ENCODE results near the gene AGK. TPM values are rescaled to one million over a fixed set of nuclear protein-coding genes. Genes with fewer than 3 reads are reported as not detected.

AGK gene
- total and polyA plus RNA-seq, 2 of the 8 experiments (the other 6 are each of a cell fraction or from before 2014, with no cell fraction given), result 25.8 to 34.0 TPM

DNA sequence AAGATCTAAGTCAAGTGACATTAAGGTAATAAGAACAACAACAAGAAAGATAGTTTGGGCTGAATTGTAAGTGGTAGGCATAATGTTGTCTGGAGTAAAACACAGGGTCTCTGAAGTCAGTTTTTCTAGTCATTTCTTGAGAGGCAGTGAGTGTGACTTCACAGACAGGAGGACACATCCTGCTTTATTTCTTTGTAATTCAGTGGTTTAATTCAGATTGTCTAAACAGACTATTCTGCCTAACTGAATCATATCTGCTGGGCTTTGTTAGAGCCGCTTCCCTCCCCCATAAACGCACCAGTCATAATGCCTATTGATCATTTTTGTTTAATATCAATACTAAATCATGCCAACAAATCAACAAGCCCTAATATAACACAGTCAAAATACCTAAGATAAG is 46.8 kb downstream of the AGK start (continued):
- TF ChIP-seq, protein P1, sequence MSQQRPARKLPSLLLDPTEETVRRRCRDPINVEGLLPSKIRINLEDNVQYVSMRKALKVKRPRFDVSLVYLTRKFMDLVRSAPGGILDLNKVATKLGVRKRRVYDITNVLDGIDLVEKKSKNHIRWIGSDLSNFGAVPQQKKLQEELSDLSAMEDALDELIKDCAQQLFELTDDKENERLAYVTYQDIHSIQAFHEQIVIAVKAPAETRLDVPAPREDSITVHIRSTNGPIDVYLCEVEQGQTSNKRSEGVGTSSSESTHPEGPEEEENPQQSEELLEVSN (IDR thresholded peaks at IDR 0.05), result no peak
- TF ChIP-seq SRF (IDR thresholded peaks at IDR 0.05; ENCODE audit: low read depth, low read length) (no peak), SIRT6 (IDR thresholded peaks at IDR 0.05; ENCODE audit: low read length) (no peak), SIN3A (conservative IDR thresholded peaks at IDR 0.05 in 1 of 2, IDR thresholded peaks at IDR 0.05 in 1 of 2; ENCODE audit: low read depth in 1 of 2, low read length in 2 of 2) (no peak), CEBPB (IDR thresholded peaks at IDR 0.05; ENCODE audit: low read depth, low read length) (no peak), ATF2 (IDR thresholded peaks at IDR 0.05; ENCODE audit: low read length) (no peak)
